Activated T-cell treated with anti-CD3 and anti-CD28 coated beads, Interleukin-2, amount 50 U/mL, for 48 hours (primary cell): ENCODE data around the gene RRM2.
"Not testable (repeated sequence)": the region's sequence is repeated elsewhere in the genome, so short reads cannot be mapped to it uniquely, and the experiment has no call there.

Experiments used
- DNase-seq, 2 experiments: peaks; one replicate each; pipeline ENCODE4 v3.0.0-alpha.2; 2020

The RRM2 gene

GRCh38 chr2:10132596-10132995 is 10.1 kb downstream of the RRM2 start:
- DNase-seq, result peak in 1 of 2 experiments; percentile 48

GRCh38 chr2:10132996-10133647 is 10.6 kb downstream of the RRM2 start:
- DNase-seq, result peak in 1 of 2 experiments; percentile 46

GRCh38 chr2:10135296-10136089 is 13.0 kb downstream of the RRM2 start:
- DNase-seq, result no peak

- peak; percentile 60 to 62 for DNase-seq
Measured at GRCh38 chr2:10136101-10136934, 13.8 kb downstream of the RRM2 start.

- peak; percentile 57 to 58 for DNase-seq
Measured at GRCh38 chr2:10137053-10137843, 14.7 kb downstream of the RRM2 start.

DNA sequence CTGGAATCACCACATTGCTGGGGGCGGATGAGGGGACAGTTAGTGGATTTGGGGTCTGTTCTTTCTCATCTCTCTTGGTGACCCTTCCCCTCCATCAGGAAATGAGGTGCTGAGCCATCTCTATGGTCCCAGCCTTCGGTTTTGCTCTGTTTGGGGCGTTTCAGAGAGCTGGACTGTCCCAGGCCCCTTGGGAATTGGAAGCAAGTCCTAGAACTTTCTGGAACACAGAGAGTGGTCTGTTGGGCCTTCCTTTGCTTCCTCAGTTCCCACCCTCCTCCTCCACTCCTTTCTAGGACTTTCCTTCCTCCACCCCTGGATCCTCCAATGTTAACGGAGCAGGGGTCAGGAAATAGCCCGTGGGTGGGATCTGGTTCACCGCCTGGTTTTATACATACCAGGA is 17.0 kb downstream of the RRM2 start:
- DNase-seq, result no peak

DNA sequence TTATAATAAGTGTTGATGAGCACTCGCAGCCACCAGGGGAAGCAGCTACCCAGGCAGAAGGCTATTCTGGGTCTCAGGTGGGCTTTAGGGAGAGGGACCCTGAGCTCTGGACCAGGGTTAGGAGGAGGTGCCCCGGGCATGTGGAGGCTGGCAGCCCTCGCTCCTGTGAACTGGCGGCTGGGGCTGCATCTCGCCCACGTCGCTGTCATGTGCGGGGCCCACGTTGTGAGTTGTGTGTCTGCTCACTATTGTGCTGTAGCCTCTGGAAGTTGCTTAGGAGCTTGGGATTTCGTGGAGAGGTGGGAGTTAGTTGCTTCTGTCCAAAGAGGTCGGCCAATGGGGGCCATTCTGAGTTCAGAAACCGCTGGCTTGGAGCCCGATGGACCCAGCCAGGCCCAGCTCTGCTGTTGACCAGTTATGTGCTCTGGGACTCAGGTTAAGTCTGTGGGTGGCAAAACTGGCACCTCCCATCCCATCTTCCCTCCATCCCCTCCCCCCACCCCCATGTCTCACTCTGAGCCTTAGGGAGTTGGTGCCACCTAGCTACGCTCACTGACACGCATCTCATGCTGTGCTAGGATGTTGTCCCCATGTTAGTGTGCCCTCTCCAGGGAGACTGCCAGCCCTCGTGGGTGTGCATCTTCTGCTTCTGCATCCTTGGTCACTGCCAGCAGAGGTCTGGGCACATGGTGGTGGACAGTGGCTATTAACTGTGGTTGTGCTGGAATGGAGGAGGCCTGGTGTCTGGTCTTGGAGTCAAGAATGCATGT is 18.5 kb downstream of the RRM2 start:
- DNase-seq, result no peak

DNA sequence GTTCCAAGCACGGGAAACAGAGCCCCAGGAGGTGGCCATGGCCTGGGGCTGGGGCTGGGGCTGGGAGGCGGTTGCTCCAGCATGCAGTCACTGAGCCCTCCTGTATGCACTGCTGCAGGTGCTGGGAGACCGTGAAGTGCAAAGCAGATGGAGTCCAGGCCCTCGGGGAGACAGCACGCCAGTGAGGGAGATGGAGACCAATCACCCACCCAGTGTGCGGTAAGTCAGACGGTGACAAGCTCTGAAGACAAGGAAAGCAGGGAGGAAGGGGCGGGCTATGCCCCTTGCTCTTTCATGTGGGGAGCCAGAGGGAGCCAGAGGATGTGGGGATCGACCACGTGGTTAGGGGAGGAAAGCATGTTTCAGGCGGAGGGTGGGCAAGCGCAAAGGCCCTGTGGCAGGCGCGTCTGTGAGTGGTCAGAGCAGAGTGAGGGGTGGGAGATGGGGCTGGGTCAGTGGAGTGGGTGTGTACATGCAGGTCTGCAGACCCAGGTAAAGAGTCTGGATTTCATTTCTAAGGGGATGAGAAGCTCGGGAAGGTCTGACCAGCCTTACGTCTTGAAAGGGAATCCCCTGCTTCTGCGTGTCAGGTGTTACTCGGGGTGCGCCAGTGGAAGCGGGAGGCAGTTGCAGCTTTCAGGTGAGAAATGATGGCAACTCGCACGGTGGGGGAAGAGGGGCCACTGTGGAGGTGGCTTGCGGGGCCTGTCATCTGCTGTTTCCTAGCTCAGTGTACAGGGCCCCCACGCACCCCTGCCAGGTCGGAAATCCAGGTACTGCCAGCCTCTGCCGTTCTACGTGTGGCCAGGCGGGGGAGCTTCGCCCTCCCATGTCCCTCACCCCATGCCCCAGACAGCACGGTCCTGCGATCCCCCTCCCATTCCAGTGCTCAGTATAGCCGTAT is 19.4 kb downstream of the RRM2 start:
- DNase-seq, result peak in 1 of 2 experiments; percentile 58

GRCh38 chr2:10142640-10142965 is 20.1 kb downstream of the RRM2 start:
- no peak for DNase-seq

DNA sequence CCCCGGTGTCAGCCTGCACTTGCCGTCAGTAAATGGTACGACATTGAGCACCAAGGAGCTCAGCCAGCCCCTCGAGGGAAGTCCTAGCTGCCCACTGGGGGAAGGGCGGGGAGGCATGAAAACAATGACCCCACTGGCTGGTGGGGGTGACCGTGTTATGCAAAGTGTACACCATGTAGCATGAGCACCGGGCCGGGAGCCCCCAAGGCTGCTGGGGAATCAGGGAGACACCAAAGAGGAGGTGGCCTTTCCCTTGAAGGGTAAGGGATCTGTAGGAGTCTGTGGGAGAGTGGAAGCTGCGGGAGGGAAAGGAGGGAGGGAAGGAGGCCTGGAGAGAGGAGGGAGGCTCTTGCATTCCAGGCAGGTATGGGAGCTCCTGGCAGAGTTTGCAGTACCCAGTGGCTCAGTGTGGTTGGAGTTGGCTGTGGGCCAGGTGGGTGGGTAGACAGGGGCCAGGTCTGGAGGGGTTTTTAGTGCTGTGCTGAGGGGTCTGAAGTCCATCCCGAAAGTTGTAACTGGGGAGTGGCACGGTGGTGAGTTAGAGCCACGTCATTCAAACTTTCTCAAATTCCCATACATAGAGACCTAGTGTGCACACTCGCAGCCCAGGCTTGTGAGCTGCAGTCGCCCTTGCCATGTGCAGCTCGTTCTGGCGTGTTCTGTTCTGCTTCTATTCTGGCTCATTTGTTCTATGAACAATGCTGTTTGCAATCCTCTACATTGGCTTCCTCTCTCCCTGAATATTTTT is 22.4 kb downstream of the RRM2 start:
- DNase-seq, result no peak

DNA sequence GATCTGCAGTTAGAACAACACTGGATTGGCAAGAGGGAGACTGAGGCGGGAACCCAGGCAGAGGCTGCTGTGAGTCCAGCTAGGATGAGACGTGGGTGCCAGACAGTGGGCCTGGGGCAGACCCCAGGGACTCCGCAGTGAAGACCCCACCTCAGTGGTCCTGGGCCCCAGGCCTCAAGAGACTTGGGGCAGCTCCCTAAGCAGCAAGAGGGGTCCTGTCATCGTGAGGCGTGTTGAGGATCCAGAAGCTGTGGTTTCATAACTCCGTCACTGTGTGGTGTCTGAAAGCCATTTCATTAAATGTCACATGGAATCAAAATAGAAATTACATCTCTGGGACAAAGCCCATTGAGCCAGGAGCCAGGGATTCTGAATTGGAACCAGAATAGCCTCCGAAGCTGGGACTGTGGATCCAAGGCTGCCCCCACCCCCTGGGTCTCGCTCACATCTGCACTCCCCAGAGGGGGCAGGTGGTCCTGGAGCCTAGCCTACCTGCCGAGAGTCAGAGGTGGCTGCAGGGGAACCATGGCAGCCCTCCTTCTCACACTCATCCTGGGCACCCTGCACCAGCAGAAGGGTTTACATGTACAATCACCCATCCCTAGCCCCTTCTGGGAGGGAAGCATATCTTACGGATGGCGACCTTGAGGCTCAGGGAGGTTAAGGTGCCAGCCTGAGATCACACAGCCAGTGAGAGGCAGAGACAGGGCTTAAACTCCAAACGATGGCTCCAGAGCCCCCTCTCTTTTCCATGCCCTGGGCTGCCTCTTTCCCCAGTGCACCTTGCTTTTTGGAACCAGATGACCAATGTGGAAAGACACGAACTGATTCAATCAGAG is 23.2 kb downstream of the RRM2 start:
- no peak for DNase-seq

GRCh38 chr2:10146366-10147005 is 23.9 kb downstream of the RRM2 start:
- no peak for DNase-seq

- not testable (repeated sequence) for DNase-seq
Measured at GRCh38 chr2:10147050-10147660, 24.6 kb downstream of the RRM2 start.

DNA sequence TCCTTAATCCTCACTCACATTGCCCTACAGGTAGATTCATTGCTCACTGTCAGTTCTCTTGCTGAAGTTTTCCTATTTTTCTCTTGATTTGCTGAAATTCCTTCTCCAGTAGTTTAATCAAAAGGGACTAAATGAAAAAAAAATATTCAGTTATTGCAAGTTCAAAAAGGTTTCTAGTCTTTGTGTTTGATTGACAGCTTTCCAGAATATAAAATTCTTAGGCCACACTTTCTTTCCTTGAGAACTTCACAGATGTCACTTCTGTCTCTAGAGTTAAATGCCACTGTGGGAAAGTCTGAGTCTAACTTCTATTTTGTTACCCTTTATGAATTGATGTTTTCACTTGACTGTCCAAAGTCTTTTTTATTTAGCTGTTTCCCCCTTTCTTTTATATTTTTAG is 25.7 kb downstream of the RRM2 start:
- no peak for DNase-seq

- no peak for DNase-seq
Measured at GRCh38 chr2:10149635-10150034, 27.1 kb downstream of the RRM2 start.

DNA sequence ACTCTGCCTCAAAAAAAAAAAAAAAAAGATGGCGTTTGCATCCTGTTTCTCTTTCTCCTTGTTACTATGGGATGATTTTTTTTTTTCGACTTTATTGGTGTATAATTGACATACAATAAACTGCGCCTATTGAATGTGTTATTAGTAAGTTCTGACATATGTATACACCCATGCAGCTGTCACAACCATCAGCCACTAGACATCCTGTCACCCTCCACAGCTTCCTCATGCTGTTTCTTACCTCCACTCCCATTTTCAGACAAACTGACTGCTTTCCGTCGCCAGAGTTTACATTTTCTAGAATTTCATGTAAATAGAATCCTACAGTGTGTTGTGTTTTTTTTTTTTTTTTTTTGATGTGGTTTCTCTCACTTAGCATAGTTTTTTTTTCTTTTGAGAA is 27.9 kb downstream of the RRM2 start:
- DNase-seq, result no peak

- DNase-seq, result no peak
Measured at GRCh38 chr2:10151462-10151861, 28.9 kb downstream of the RRM2 start.

DNA sequence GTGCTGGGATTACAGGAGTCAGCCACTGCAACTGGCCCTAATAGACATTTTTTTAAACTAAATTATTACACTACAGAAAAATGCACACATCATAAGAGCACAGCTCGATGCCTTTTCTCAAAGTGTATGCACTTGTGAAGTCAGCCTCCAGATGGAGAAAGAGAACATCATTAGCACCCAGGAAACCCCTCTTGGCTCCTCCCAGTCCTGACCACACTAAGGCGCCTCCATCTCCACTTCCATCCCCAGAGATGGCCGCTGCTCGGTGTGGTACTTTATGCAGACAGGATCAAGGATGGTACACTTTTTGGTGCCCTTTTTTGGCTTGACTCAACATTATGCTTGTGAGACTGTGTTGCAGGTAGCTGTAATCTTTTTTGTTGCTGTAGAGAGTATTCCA is 34.8 kb downstream of the RRM2 start:
- no peak for DNase-seq
